ENCODE results near the gene PDZK1IP1. TPM values are rescaled to one million over a fixed set of nuclear protein-coding genes. Genes with fewer than 3 reads are reported as not detected.

The PDZK1IP1 gene
- total and polyA plus RNA-seq, 2 of the 13 experiments (the other 11 are each of a cell fraction or from before 2014, with no cell fraction given), result 0.24 to 1.6 TPM

- H3K9ac ChIP-seq (ENCODE audit: insufficient read depth, low read depth, low read length), result no peak overlapping the region
- ChIA-PET POLR2A (no interaction called here), CTCF (ENCODE audit: low intra/inter-chr PET ratio, low total read pairs) (no interaction called here)
- ATAC-seq, result no peak
- no peak for FAIRE-seq
- intact Hi-C loops (cut with micrococcal nuclease; ENCODE audit: unreplicated experiment) (loop anchor here (5.0 kb wide), 1 partner anchor 265 kb away; no protein-coding TSS in a partner anchor), in situ Hi-C loops (cut with HindIII; ENCODE audit: extremely low pct_ligation_motif_present, low pct_unique_long_range_greater_than_20kb) (no loop called here)
- H3K79me2 ChIP-seq (ENCODE audit: insufficient read depth, low read length), result no peaks in the 10 kb centered on the region
- TF ChIP-seq, protein P1, sequence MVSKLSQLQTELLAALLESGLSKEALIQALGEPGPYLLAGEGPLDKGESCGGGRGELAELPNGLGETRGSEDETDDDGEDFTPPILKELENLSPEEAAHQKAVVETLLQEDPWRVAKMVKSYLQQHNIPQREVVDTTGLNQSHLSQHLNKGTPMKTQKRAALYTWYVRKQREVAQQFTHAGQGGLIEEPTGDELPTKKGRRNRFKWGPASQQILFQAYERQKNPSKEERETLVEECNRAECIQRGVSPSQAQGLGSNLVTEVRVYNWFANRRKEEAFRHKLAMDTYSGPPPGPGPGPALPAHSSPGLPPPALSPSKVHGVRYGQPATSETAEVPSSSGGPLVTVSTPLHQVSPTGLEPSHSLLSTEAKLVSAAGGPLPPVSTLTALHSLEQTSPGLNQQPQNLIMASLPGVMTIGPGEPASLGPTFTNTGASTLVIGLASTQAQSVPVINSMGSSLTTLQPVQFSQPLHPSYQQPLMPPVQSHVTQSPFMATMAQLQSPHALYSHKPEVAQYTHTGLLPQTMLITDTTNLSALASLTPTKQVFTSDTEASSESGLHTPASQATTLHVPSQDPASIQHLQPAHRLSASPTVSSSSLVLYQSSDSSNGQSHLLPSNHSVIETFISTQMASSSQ (IDR thresholded peaks at IDR 0.05; ENCODE audit: low read depth), result no peak
- TF ChIP-seq, protein P1 (CRISPR knock-in tag; IDR thresholded peaks at IDR 0.05; ENCODE audit: borderline replicate concordance), result no peak
- TF ChIP-seq ZSCAN20 (CRISPR knock-in tag; IDR thresholded peaks at IDR 0.05; ENCODE audit: borderline replicate concordance) (no peak), ZNF572 (CRISPR knock-in tag; IDR thresholded peaks at IDR 0.05) (no peak), PITX1 (CRISPR knock-in tag; IDR thresholded peaks at IDR 0.05) (no peak), ZNF24 (IDR thresholded peaks at IDR 0.05) (no peak), ZBTB1 (CRISPR knock-in tag; IDR thresholded peaks at IDR 0.05; ENCODE audit: borderline replicate concordance) (no peak), FOXJ3 (CRISPR knock-in tag; IDR thresholded peaks at IDR 0.05; ENCODE audit: borderline replicate concordance) (no peak)
- TF ChIP-seq, protein P2, sequence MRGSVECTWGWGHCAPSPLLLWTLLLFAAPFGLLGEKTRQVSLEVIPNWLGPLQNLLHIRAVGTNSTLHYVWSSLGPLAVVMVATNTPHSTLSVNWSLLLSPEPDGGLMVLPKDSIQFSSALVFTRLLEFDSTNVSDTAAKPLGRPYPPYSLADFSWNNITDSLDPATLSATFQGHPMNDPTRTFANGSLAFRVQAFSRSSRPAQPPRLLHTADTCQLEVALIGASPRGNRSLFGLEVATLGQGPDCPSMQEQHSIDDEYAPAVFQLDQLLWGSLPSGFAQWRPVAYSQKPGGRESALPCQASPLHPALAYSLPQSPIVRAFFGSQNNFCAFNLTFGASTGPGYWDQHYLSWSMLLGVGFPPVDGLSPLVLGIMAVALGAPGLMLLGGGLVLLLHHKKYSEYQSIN (CRISPR knock-in tag; IDR thresholded peaks at IDR 0.05; ENCODE audit: borderline replicate concordance), result no peak
- no TSS peak for BruUV-seq (replicated peaks)
- peaks cover 14 to 76% of the 10 kb centered on the region in 2 experiments for H3K27me3 ChIP-seq (ENCODE audit: control insufficient read depth in 1 of 2, insufficient read depth in 2 of 2, low read length in 2 of 2)
- WGBS (ENCODE audit: low lambda C conversion rate), result 26% methylated on average over 3 of the region's 3 CpGs
- no peak overlapping the region for H2AFZ ChIP-seq (ENCODE audit: low read length)
- no peaks in the 10 kb centered on the region for H4K20me1 ChIP-seq (ENCODE audit: insufficient read depth, low read length)
- peaks cover 24% of the 10 kb centered on the region for H3K4me1 ChIP-seq (ENCODE audit: insufficient read depth, low read length)
- no peak overlapping the region for H3K4me2 ChIP-seq (ENCODE audit: low read depth, low read length)
- no peak overlapping the region for H3K27ac ChIP-seq (ENCODE audit: extremely low read length, insufficient read depth, low read length)
- no peak for DNase-seq (ENCODE audit: low spot score)
- H3K36me3 ChIP-seq (replicated peaks in 1 of 2; ENCODE audit: control insufficient read depth in 1 of 2, insufficient read depth in 2 of 2, low read length in 2 of 2), result no peaks in the 10 kb centered on the region
- H3K9me3 ChIP-seq (ENCODE audit: low read length), result no peaks in the 10 kb centered on the region
- no peak overlapping the region for H3K4me3 ChIP-seq (replicated peaks in 1 of 3; ENCODE audit: insufficient read depth in 1 of 3, low read depth in 2 of 3, low read length in 3 of 3)
These were observed 32.6 kb upstream of the PDZK1IP1 start for GRCh38 chr1:47222476-47222875.

All from HepG2 (cell line).